OCI-LY1 (cell line): ENCODE measurements around the gene KRTAP19-6.

Experiments used
- EZH2 ChIP-seq: fragments of 200-600 bp; sonication (generic), shearing (Covaris generic); IDR thresholded peaks from 2 replicates; pipeline ENCODE4 v1.8.0; 2017; ENCODE audit warnings: borderline replicate concordance, mixed run types, mild to moderate bottlenecking, antibody characterized with exemption, low read length, moderate library complexity, mixed read lengths
- TF ChIP-seq, protein P1 (sequence below): fragments of 200-600 bp; sonication (generic), shearing (Covaris generic); IDR thresholded peaks from 2 replicates; pipeline ENCODE4 v1.5.1; 2017; ENCODE audit warnings: mild to moderate bottlenecking, antibody characterized with exemption, low read length, moderate library complexity, mixed read lengths

DNA sequence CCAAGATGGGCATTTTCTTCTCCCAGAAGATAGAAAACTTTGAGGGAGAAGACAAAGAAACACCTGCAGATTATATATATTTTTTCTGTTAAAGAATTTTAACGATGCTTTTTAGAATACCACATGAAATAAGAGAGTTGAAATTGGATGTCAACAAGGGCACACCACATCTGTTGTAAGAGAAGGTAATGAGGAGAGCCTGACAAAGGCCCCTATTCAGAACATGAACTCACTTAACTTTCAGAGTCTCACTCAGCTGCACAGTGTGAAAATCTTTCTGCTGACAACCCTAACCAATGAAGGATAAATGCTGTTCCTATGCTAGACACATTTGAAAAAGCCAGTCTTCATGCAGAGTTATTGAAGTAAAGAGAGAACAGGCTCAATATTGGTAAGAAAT is 41.2 kb upstream of the KRTAP19-6 start:
- no peak for TF ChIP-seq EZH2
- TF ChIP-seq, protein P1, sequence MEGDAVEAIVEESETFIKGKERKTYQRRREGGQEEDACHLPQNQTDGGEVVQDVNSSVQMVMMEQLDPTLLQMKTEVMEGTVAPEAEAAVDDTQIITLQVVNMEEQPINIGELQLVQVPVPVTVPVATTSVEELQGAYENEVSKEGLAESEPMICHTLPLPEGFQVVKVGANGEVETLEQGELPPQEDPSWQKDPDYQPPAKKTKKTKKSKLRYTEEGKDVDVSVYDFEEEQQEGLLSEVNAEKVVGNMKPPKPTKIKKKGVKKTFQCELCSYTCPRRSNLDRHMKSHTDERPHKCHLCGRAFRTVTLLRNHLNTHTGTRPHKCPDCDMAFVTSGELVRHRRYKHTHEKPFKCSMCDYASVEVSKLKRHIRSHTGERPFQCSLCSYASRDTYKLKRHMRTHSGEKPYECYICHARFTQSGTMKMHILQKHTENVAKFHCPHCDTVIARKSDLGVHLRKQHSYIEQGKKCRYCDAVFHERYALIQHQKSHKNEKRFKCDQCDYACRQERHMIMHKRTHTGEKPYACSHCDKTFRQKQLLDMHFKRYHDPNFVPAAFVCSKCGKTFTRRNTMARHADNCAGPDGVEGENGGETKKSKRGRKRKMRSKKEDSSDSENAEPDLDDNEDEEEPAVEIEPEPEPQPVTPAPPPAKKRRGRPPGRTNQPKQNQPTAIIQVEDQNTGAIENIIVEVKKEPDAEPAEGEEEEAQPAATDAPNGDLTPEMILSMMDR = no peak
